Suprapubic skin (tissue), 4 donors: ENCODE measurements around the gene PCNX2. TPM values are rescaled to one million over a fixed set of nuclear protein-coding genes. Genes with fewer than 3 reads are reported as not detected.

Experiments
- DNase-seq, 2 donors: peaks; one replicate each; pipeline ENCODE4 v3.0.0-alpha.2; 2019; ENCODE audit warnings: low spot score in 2 of 2
- H3K27ac ChIP-seq: fragments of 200-600 bp; sonication (generic); one replicate; pipeline ENCODE4 v1.5.1; 2019
- H3K27me3 ChIP-seq: fragments of 200-600 bp; sonication (generic); one replicate; pipeline ENCODE4 v1.5.1; 2019
- H3K36me3 ChIP-seq: fragments of 200-600 bp; sonication (generic); one replicate; pipeline ENCODE4 v1.5.1; 2019
- H3K4me1 ChIP-seq: fragments of 200-600 bp; sonication (generic); one replicate; pipeline ENCODE4 v1.5.1; 2019
- H3K4me3 ChIP-seq: fragments of 200-600 bp; sonication (generic); one replicate; pipeline ENCODE4 v1.5.1; 2019; ENCODE audit warnings: mild to moderate bottlenecking
- H3K9me3 ChIP-seq: fragments of 200-600 bp; sonication (generic); one replicate; pipeline ENCODE4 v1.5.1; 2019
- CTCF ChIP-seq, 2 donors: fragments of 200-600 bp in 1 of 2; fragments of 450-650 bp in 1 of 2; sonication (generic) in 1 of 2; IDR thresholded peaks; one replicate each; pipeline ENCODE4 v1.5.1; 2016 to 2019; ENCODE audit warnings: antibody characterized with exemption in 2 of 2, mild to moderate bottlenecking in 1 of 2, moderate library complexity in 1 of 2
- EP300 ChIP-seq: sonication (generic); formaldehyde crosslinking; IDR thresholded peaks from one replicate; pipeline ENCODE4 v1.6.1; 2017; ENCODE audit warnings: antibody characterized with exemption
- POLR2A ChIP-seq, 2 donors: fragments of 450-650 bp; IDR thresholded peaks; one replicate each; pipeline ENCODE4 v1.6.1; 2017; ENCODE audit warnings: antibody characterized with exemption in 2 of 2, mild to moderate bottlenecking in 2 of 2, moderate library complexity in 2 of 2
- POLR2AphosphoS5 ChIP-seq, 3 donors: sonication (generic); formaldehyde crosslinking; IDR thresholded peaks; one replicate each; pipeline ENCODE4 v1.6.1; 2017; ENCODE audit warnings: antibody characterized with exemption in 3 of 3
- WGBS: methylation state at CpG from one replicate; pipeline ENCODE4 v1.1.5; 2018; 5-methylcytosine and 5-hydroxymethylcytosine counted together
- total RNA-seq, 4 donors: library from RNA; depleted of rRNA; stranded (reverse); fragments of >200 nt; gene quantifications; one replicate each; pipeline ENCODE4 v1.1.0, GENCODE V29; 2016

Gene PCNX2
- total RNA-seq, 4 donors from 2014 or later, result 8.9 to 21.4 (median 14.3) TPM

GRCh38 chr1:233055879-233056641 lies 239.5 kb downstream of the PCNX2 start:
- H3K27ac ChIP-seq, result no peak overlapping the region
- no peaks in the 10 kb centered on the region for H3K9me3 ChIP-seq
- H3K27me3 ChIP-seq, result no peaks in the 10 kb centered on the region
- H3K4me1 ChIP-seq, result no peaks in the 10 kb centered on the region
- no peaks in the 10 kb centered on the region for H3K36me3 ChIP-seq
- TF ChIP-seq POLR2AphosphoS5 (IDR thresholded peaks at IDR 0.05) (no peak), CTCF (IDR thresholded peaks at IDR 0.05) (no peak), EP300 (no peak), POLR2A (IDR thresholded peaks at IDR 0.05) (no peak)
- H3K4me3 ChIP-seq, result no peak overlapping the region
- WGBS, result 87% methylated on average over 5 of the region's 5 CpGs
- no peak for DNase-seq

- no peak for TF ChIP-seq POLR2AphosphoS5 (IDR thresholded peaks at IDR 0.05)
- no peak for TF ChIP-seq CTCF (IDR thresholded peaks at IDR 0.05)
- no peak for TF ChIP-seq EP300
- no peak for TF ChIP-seq POLR2A (IDR thresholded peaks at IDR 0.05)
- no peaks in the 10 kb centered on the region for H3K36me3 ChIP-seq
- no peak for DNase-seq
- no peaks in the 10 kb centered on the region for H3K4me1 ChIP-seq
- no peaks in the 10 kb centered on the region for H3K27me3 ChIP-seq
- H3K9me3 ChIP-seq, result no peaks in the 10 kb centered on the region
- WGBS, result 66% methylated on average over 2 of the region's 2 CpGs
- no peak overlapping the region for H3K4me3 ChIP-seq
- H3K27ac ChIP-seq, result no peak overlapping the region
These were observed 249.9 kb downstream of the PCNX2 start for GRCh38 chr1:233045588-233045987.

GRCh38 chr1:233042834-233043233 lies 252.7 kb downstream of the PCNX2 start:
- Histone ChIP-seq H3K4me3 (no peak overlapping the region), H3K36me3 (no peaks in the 10 kb centered on the region), H3K27me3 (no peaks in the 10 kb centered on the region), H3K27ac (no peak overlapping the region), H3K9me3 (no peaks in the 10 kb centered on the region), H3K4me1 (no peaks in the 10 kb centered on the region)
- WGBS, result 92% methylated on average over 3 of the region's 3 CpGs
- DNase-seq, result no peak
- no peak for TF ChIP-seq EP300
- no peak for TF ChIP-seq CTCF (IDR thresholded peaks at IDR 0.05)
- no peak for TF ChIP-seq POLR2AphosphoS5 (IDR thresholded peaks at IDR 0.05)
- TF ChIP-seq POLR2A (IDR thresholded peaks at IDR 0.05), result no peak

GRCh38 chr1:233040494-233040893 lies 255.0 kb downstream of the PCNX2 start:
- WGBS, result 94% methylated on average over 4 of the region's 4 CpGs
- Histone ChIP-seq H3K27me3 (no peaks in the 10 kb centered on the region), H3K9me3 (no peaks in the 10 kb centered on the region), H3K36me3 (no peaks in the 10 kb centered on the region), H3K27ac (no peak overlapping the region), H3K4me1 (no peaks in the 10 kb centered on the region), H3K4me3 (no peak overlapping the region)
- TF ChIP-seq EP300, result no peak
- TF ChIP-seq CTCF (IDR thresholded peaks at IDR 0.05), result no peak
- no peak for TF ChIP-seq POLR2AphosphoS5 (IDR thresholded peaks at IDR 0.05)
- TF ChIP-seq POLR2A (IDR thresholded peaks at IDR 0.05), result no peak
- DNase-seq, result no peak

- Histone ChIP-seq H3K36me3 (no peaks in the 10 kb centered on the region), H3K4me1 (no peaks in the 10 kb centered on the region), H3K27me3 (no peaks in the 10 kb centered on the region), H3K9me3 (no peaks in the 10 kb centered on the region), H3K27ac (no peak overlapping the region), H3K4me3 (no peak overlapping the region)
- no peak for DNase-seq
- TF ChIP-seq POLR2A (IDR thresholded peaks at IDR 0.05) (no peak), POLR2AphosphoS5 (IDR thresholded peaks at IDR 0.05) (no peak), EP300 (no peak), CTCF (IDR thresholded peaks at IDR 0.05) (no peak)
These were observed 256.9 kb downstream of the PCNX2 start for GRCh38 chr1:233038581-233038980.
